Vagina (tissue), 2 donors: Measurements from ENCODE around the gene TNNI3. TPM values are rescaled to one million over a fixed set of nuclear protein-coding genes. Genes with fewer than 3 reads are reported as not detected.

Experiments used
- DNase-seq, 2 donors: peaks; one replicate each; pipeline ENCODE4 v3.0.0-alpha.2; 2017; ENCODE audit errors: extremely low spot score in 2 of 2
- H3K27ac ChIP-seq: fragments of 200-600 bp; sonication (generic); one replicate; pipeline ENCODE4 v1.5.1; 2019
- H3K27me3 ChIP-seq: fragments of 200-600 bp; sonication (generic); one replicate; pipeline ENCODE4 v1.5.1; 2019
- H3K36me3 ChIP-seq, 2 donors: fragments of 200-600 bp; sonication (generic); one replicate each; pipeline ENCODE4 v1.5.1; 2017 to 2019
- H3K4me1 ChIP-seq: fragments of 200-600 bp; sonication (generic); one replicate; pipeline ENCODE4 v1.5.1; 2019
- H3K4me3 ChIP-seq, 2 donors: fragments of 200-600 bp; sonication (generic); 1 replicate in 1 of 2; 2 replicates in 1 of 2; pipeline ENCODE4 v1.5.1; 2016 to 2019
- H3K9me3 ChIP-seq: fragments of 200-600 bp; sonication (generic); one replicate; pipeline ENCODE4 v1.5.1; 2019
- CTCF ChIP-seq, 3 experiments: fragments of 450-650 bp in 2 of 3; fragments of 200-600 bp in 1 of 3; sonication (generic) in 1 of 3; IDR thresholded peaks; one replicate each; pipeline ENCODE4 v1.5.1; 2017 to 2019; ENCODE audit warnings: antibody characterized with exemption in 3 of 3, mild to moderate bottlenecking in 2 of 3, moderate library complexity in 2 of 3
- POLR2A ChIP-seq, 2 donors: fragments of 450-650 bp; IDR thresholded peaks; one replicate each; pipeline ENCODE4 v1.6.1; 2017; ENCODE audit warnings: antibody characterized with exemption in 2 of 2, mild to moderate bottlenecking in 2 of 2, moderate library complexity in 2 of 2
- POLR2AphosphoS5 ChIP-seq, 2 donors: sonication (generic); formaldehyde crosslinking; IDR thresholded peaks; one replicate each; pipeline ENCODE4 v1.9.0; 2017; ENCODE audit warnings: antibody characterized with exemption in 2 of 2, mild to moderate bottlenecking in 2 of 2, low read depth in 1 of 2; ENCODE audit not compliant: insufficient read depth in 1 of 2
- intact Hi-C: fragments of 100-400 bp; cut with DNase I; formaldehyde crosslinking; loops from one replicate; pipeline ENCODE4 v1.15.1; 2023
- total RNA-seq: library from RNA; depleted of rRNA; stranded (reverse); fragments of >200 nt; gene quantifications from one replicate; pipeline ENCODE4 v1.2.3, GENCODE V29; 2016

Gene TNNI3
- total RNA-seq, 1 donor from 2014 or later, result not detected

- H3K27ac ChIP-seq, result no peak overlapping the region
- H3K4me3 ChIP-seq, result no peak overlapping the region
- no peaks in the 10 kb centered on the region for H3K36me3 ChIP-seq
- intact Hi-C loops, result no loop called here
- no peaks in the 10 kb centered on the region for H3K4me1 ChIP-seq
- no peaks in the 10 kb centered on the region for H3K9me3 ChIP-seq
- DNase-seq, result no peak
- TF ChIP-seq CTCF (IDR thresholded peaks at IDR 0.05), result no peak
- TF ChIP-seq POLR2AphosphoS5 (IDR thresholded peaks at IDR 0.05; ENCODE audit: insufficient read depth in 1 of 2, low read depth in 1 of 2), result no peak
- no peak for TF ChIP-seq POLR2A (IDR thresholded peaks at IDR 0.05)
- no peaks in the 10 kb centered on the region for H3K27me3 ChIP-seq
Measured at GRCh38 chr19:55186080-55186479, 28.5 kb upstream of the TNNI3 start.

- TF ChIP-seq POLR2A (IDR thresholded peaks at IDR 0.05) (no peak), CTCF (IDR thresholded peaks at IDR 0.05) (no peak), POLR2AphosphoS5 (IDR thresholded peaks at IDR 0.05; ENCODE audit: insufficient read depth in 1 of 2, low read depth in 1 of 2) (no peak)
- intact Hi-C loops, result no loop called here
- H3K9me3 ChIP-seq, result no peaks in the 10 kb centered on the region
- DNase-seq, result no peak
- H3K4me1 ChIP-seq, result peaks cover 14% of the 10 kb centered on the region
- H3K27ac ChIP-seq, result no peak overlapping the region
- peaks cover 17% of the 10 kb centered on the region for H3K27me3 ChIP-seq
- no peak overlapping the region for H3K4me3 ChIP-seq
- no peaks in the 10 kb centered on the region for H3K36me3 ChIP-seq
Measured at GRCh38 chr19:55181740-55182139, 24.2 kb upstream of the TNNI3 start.

GRCh38 chr19:55179606-55180484 lies 22.3 kb upstream of the TNNI3 start, which contains the start of gene SYT5:
Gene SYT5 (minus strand): TSS chr19:55180289. CDS start chr19:55179041, 1,248 bp downstream.
- no peak for DNase-seq
- TF ChIP-seq POLR2AphosphoS5 (IDR thresholded peaks at IDR 0.05; ENCODE audit: insufficient read depth in 1 of 2, low read depth in 1 of 2) (no peak), CTCF (IDR thresholded peaks at IDR 0.05) (no peak), POLR2A (IDR thresholded peaks at IDR 0.05) (no peak)
- intact Hi-C loops, result no loop called here
- Histone ChIP-seq H3K9me3 (no peaks in the 10 kb centered on the region), H3K4me1 (peaks cover 14% of the 10 kb centered on the region), H3K4me3 (no peak within 1 kb of the TSS), H3K27ac (no peak within 1 kb of the TSS), H3K27me3 (peaks cover 17% of the 10 kb centered on the region), H3K36me3 (no peaks in the 10 kb centered on the region)

- no peak for TF ChIP-seq POLR2A (IDR thresholded peaks at IDR 0.05)
- TF ChIP-seq POLR2AphosphoS5 (IDR thresholded peaks at IDR 0.05; ENCODE audit: insufficient read depth in 1 of 2, low read depth in 1 of 2), result no peak
- TF ChIP-seq CTCF (IDR thresholded peaks at IDR 0.05), result no peak
- no peak for DNase-seq
- no peaks in the 10 kb centered on the region for H3K9me3 ChIP-seq
- H3K27me3 ChIP-seq, result peaks cover 17% of the 10 kb centered on the region
- intact Hi-C loops, result no loop called here
- no peak overlapping the region for H3K4me3 ChIP-seq
- H3K4me1 ChIP-seq, result peaks cover 19% of the 10 kb centered on the region
- no peaks in the 10 kb centered on the region for H3K36me3 ChIP-seq
- no peak overlapping the region for H3K27ac ChIP-seq
Measured at GRCh38 chr19:55178781-55179599, 21.5 kb upstream of the TNNI3 start.
